ENCODE results near the gene SLC66A1. TPM values are rescaled to one million over a fixed set of nuclear protein-coding genes. Genes with fewer than 3 reads are reported as not detected.

SLC66A1 gene
- total RNA-seq, 4 donors from 2014 or later, result 10.5 to 14.0 (median 12.5) TPM

GRCh38 chr1:19371226-19372135 is 59.4 kb downstream of the SLC66A1 start:
- DNase-seq (ENCODE audit: low spot score in 2 of 2), result no peak
- 91% methylated on average over 23 of the region's 23 CpGs for WGBS
- Histone ChIP-seq H3K9me3 (no peaks in the 10 kb centered on the region), H3K36me3 (peaks cover 41% of the 10 kb centered on the region), H3K4me3 (no peak overlapping the region), H3K4me1 (peaks cover 78% of the 10 kb centered on the region), H3K27ac (peak overlapping the region; percentile 75), H3K27me3 (no peaks in the 10 kb centered on the region)
- no peak for TF ChIP-seq EP300 (IDR thresholded peaks at IDR 0.05)
- no peak for TF ChIP-seq POLR2AphosphoS5 (IDR thresholded peaks at IDR 0.05)
- no peak for TF ChIP-seq POLR2A (IDR thresholded peaks at IDR 0.05)
- no peak for TF ChIP-seq CTCF (IDR thresholded peaks at IDR 0.05)

GRCh38 chr1:19372136-19372514 is 60.0 kb downstream of the SLC66A1 start:
- Histone ChIP-seq H3K4me1 (peaks cover 71% of the 10 kb centered on the region), H3K27ac (peak overlapping the region; percentile 75)
- WGBS, result 85% methylated on average over 3 of the region's 5 CpGs

GRCh38 chr1:19372602-19373001 is 60.5 kb downstream of the SLC66A1 start:
- 60% methylated on average over 7 of the region's 7 CpGs for WGBS
- no peak overlapping the region for H3K4me3 ChIP-seq
- no peak for DNase-seq (ENCODE audit: low spot score in 2 of 2)
- H3K27me3 ChIP-seq, result no peaks in the 10 kb centered on the region
- H3K9me3 ChIP-seq, result no peaks in the 10 kb centered on the region
- H3K27ac ChIP-seq, result peak overlapping the region; percentile 75
- TF ChIP-seq EP300 (IDR thresholded peaks at IDR 0.05) (no peak), POLR2A (IDR thresholded peaks at IDR 0.05) (no peak), CTCF (IDR thresholded peaks at IDR 0.05) (no peak), POLR2AphosphoS5 (IDR thresholded peaks at IDR 0.05) (no peak)
- peaks cover 66% of the 10 kb centered on the region for H3K4me1 ChIP-seq
- H3K36me3 ChIP-seq, result peaks cover 50% of the 10 kb centered on the region

More at GRCh38 chr1:19372136-19372514, 60.0 kb downstream of the SLC66A1 start:
- Histone ChIP-seq H3K27me3 (no peaks in the 10 kb centered on the region), H3K4me3 (no peak overlapping the region), H3K36me3 (peaks cover 47% of the 10 kb centered on the region), H3K9me3 (no peaks in the 10 kb centered on the region)
- DNase-seq (ENCODE audit: low spot score in 2 of 2), result no peak
- TF ChIP-seq CTCF (IDR thresholded peaks at IDR 0.05), result no peak
- TF ChIP-seq POLR2AphosphoS5 (IDR thresholded peaks at IDR 0.05), result no peak
- no peak for TF ChIP-seq EP300 (IDR thresholded peaks at IDR 0.05)
- no peak for TF ChIP-seq POLR2A (IDR thresholded peaks at IDR 0.05)

GRCh38 chr1:19373211-19374082 is 61.3 kb downstream of the SLC66A1 start:
- Histone ChIP-seq H3K36me3 (peaks cover 58% of the 10 kb centered on the region), H3K27ac (peak overlapping the region; percentile 75), H3K4me3 (no peak overlapping the region), H3K9me3 (no peaks in the 10 kb centered on the region), H3K4me1 (peaks cover 58% of the 10 kb centered on the region), H3K27me3 (no peaks in the 10 kb centered on the region)
- WGBS, result 73% methylated on average over 15 of the region's 15 CpGs
- TF ChIP-seq POLR2A (IDR thresholded peaks at IDR 0.05) (no peak), CTCF (IDR thresholded peaks at IDR 0.05) (no peak)
- DNase-seq (ENCODE audit: low spot score in 2 of 2), result no peak

All from suprapubic skin (tissue), 4 donors.